ENCODE measurements around the gene PARD6G.
"Not testable (repeated sequence)": the region's sequence is repeated elsewhere in the genome, so short reads cannot be mapped to it uniquely, and the experiment has no call there.

PARD6G gene

DNA sequence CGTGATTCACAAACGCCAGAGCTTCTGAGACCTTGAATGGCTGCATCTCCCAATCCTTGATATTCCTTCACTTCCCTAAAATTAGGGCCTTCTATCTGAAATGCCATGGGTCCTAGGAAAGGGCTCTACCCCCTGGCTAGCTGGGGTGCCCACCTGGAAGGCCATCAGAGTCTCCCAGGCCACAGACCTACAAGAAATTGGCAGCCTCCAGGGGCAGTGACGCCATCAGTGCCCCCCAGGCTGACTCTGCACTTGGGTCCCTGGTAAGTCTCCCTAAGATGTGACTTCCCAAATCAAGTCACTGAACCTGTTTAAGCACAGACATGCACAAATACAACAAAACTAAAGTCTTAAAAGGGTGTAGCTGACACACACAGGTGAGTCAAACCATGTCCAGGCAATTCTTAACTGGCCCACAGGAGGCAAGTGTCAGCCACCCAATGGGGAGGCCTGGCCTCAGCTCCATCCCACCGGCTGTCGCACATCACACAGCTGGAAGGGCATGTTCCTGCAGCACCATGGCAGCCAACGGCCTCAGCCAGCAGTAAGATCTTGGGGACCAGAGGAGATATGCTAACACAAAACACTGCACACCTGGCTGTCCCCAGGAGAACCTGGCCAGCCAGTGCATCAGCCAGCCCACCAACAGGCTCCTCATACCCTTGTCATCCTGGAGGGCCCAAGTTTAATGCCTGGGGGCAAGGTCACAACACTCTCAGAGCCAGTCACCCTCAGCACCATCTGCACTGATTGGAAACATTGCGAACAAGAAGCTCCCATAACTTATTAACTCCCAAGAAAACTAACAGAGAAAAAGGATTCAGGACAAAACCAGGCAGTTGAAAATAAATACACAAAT, 5.2 kb downstream of the PARD6G start:
- Histone ChIP-seq H3K9ac (ENCODE audit: low read depth in 1 of 2, low read length in 2 of 2) (no peak overlapping the region), H3K9me3 (ENCODE audit: control insufficient read depth in 1 of 2, low read length in 2 of 2) (no peaks in the 10 kb centered on the region), H3K4me1 (ENCODE audit: control insufficient read depth in 1 of 2, insufficient read depth in 2 of 2, low read length in 2 of 2) (no peaks in the 10 kb centered on the region), H3K36me3 (ENCODE audit: control insufficient read depth in 1 of 2, insufficient read depth in 2 of 2, low read length in 2 of 2) (no peaks in the 10 kb centered on the region), H3K4me3 (ENCODE audit: low read depth in 1 of 2, low read length in 2 of 2) (no peak overlapping the region), H3K27me3 (ENCODE audit: control insufficient read depth in 1 of 2, insufficient read depth in 2 of 2, low read length in 2 of 2) (peaks cover 4 to 7% of the 10 kb centered on the region in 2 donors), H3K27ac (ENCODE audit: low read depth, low read length) (no peak overlapping the region)

DNA sequence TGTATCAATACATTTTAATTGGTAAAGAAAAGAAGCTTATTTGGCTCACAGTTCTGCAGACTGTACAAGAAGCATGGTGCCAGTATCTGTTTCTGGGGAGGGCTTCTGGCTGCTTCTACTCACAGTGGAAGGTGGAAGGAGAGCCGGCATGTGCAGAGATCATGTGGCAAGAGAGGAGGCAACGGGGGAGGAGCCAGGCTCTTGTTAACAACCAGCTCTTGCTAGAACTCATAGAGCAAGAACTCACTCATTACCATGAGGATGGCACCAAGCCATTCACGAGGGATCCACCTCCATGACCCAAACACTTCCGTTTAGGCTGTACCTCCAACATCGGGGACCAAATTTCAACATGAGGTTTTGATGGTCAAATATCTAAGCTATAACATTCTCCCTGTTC, 7.5 kb downstream of the PARD6G start:
- no peaks in the 10 kb centered on the region for H3K4me1 ChIP-seq (ENCODE audit: control insufficient read depth in 1 of 2, insufficient read depth in 2 of 2, low read length in 2 of 2)

DNA sequence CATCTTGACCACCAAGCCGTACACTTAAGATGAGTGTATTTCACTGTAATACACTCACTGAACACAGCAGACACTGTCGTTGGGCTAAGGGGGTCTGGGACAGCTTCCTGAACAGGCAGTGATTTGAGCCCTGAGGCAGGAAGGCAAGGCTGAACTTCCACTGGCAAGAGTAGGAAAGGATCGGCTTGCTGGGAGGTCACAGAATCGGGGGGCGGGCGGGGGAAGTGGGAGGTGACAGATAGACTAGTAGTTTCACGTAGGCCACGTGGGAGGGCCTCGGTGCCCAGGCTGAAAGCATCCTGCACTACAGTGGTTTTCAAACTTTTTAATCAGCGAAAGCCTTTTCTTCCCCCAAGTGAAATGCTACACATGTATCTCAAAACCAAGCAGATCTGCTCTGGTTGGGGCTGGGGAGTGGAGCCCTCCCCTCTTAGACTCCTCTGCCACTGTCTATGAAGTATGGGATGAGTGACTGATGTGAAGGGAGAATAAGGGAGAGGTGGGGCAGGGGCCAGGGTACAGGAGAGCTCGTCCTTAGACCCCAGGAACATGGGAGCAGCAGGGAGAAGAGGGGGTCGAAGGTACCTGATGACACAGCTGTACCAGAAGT, 8.6 kb downstream of the PARD6G start:
- no peaks in the 10 kb centered on the region for H3K9me3 ChIP-seq (ENCODE audit: control insufficient read depth in 1 of 2, low read length in 2 of 2)
- no peaks in the 10 kb centered on the region for H3K27me3 ChIP-seq (ENCODE audit: control insufficient read depth in 1 of 2, insufficient read depth in 2 of 2, low read length in 2 of 2)
- H3K36me3 ChIP-seq (ENCODE audit: control insufficient read depth in 1 of 2, insufficient read depth in 2 of 2, low read length in 2 of 2): no peaks in the 10 kb centered on the region
- H3K4me1 ChIP-seq (ENCODE audit: control insufficient read depth in 1 of 2, insufficient read depth in 2 of 2, low read length in 2 of 2): no peaks in the 10 kb centered on the region
- H3K4me3 ChIP-seq (ENCODE audit: low read depth in 1 of 2, low read length in 2 of 2): no peak overlapping the region
- no peak overlapping the region for H3K9ac ChIP-seq (ENCODE audit: low read depth in 1 of 2, low read length in 2 of 2)
- no peak overlapping the region for H3K27ac ChIP-seq (ENCODE audit: low read depth, low read length)

More for the DNA sequence above, 7.5 kb downstream of the PARD6G start:
- Histone ChIP-seq H3K4me3 (ENCODE audit: low read depth in 1 of 2, low read length in 2 of 2) (no peak overlapping the region), H3K27me3 (ENCODE audit: control insufficient read depth in 1 of 2, insufficient read depth in 2 of 2, low read length in 2 of 2) (no peaks in the 10 kb centered on the region), H3K27ac (ENCODE audit: low read depth, low read length) (no peak overlapping the region), H3K9me3 (ENCODE audit: control insufficient read depth in 1 of 2, low read length in 2 of 2) (no peaks in the 10 kb centered on the region), H3K9ac (ENCODE audit: low read depth in 1 of 2, low read length in 2 of 2) (no peak overlapping the region), H3K36me3 (ENCODE audit: control insufficient read depth in 1 of 2, insufficient read depth in 2 of 2, low read length in 2 of 2) (no peaks in the 10 kb centered on the region)

DNA sequence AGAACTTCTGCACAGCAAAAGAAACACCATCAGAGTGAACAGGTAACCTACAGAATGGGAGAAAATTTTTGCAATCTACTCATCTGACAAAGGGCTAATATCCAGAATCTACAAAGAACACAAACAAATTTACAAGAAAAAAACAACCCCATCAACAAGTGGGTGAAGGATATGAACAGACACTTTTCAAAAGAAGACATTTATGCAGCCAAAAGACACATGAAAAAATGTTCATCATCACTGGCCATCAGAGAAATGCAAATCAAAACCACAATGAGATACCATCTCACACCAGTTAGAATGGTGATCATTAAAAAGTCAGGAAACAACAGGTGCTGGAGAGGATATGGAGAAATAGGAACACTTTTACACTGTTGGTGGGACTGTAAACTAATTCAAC, 9.8 kb downstream of the PARD6G start:
- not testable (repeated sequence) for H3K9ac ChIP-seq (ENCODE audit: low read depth in 1 of 2, low read length in 2 of 2); H3K4me3 ChIP-seq (ENCODE audit: low read depth in 1 of 2, low read length in 2 of 2); H3K9me3 ChIP-seq (ENCODE audit: control insufficient read depth in 1 of 2, low read length in 2 of 2); H3K4me1 ChIP-seq (ENCODE audit: control insufficient read depth in 1 of 2, insufficient read depth in 2 of 2, low read length in 2 of 2); H3K27me3 ChIP-seq (ENCODE audit: control insufficient read depth in 1 of 2, insufficient read depth in 2 of 2, low read length in 2 of 2); H3K36me3 ChIP-seq (ENCODE audit: control insufficient read depth in 1 of 2, insufficient read depth in 2 of 2, low read length in 2 of 2); H3K27ac ChIP-seq (ENCODE audit: low read depth, low read length)

DNA sequence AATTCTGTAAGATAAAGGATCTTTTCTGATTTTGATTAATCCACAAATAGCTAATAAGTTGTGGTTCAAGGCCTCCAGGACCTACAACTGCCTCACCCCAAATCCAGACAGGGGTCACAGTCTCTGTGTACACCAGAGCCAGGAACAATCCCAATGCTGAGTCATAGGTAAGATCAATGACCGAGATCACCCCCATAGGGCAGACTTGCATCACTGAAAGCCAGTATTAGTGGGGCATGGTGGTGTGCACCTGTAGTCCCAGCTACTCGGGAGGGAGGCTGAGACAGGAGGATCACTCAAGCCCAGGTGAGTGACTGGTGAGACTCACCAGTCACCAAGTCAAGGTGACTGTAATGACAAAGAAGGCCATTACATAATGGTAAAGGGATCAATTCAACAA, 12.9 kb downstream of the PARD6G start:
- no peak overlapping the region for H3K4me3 ChIP-seq (ENCODE audit: low read depth in 1 of 2, low read length in 2 of 2)
- no peaks in the 10 kb centered on the region for H3K27me3 ChIP-seq (ENCODE audit: control insufficient read depth in 1 of 2, insufficient read depth in 2 of 2, low read length in 2 of 2)
- H3K4me1 ChIP-seq (ENCODE audit: control insufficient read depth in 1 of 2, insufficient read depth in 2 of 2, low read length in 2 of 2): no peaks in the 10 kb centered on the region
- no peaks in the 10 kb centered on the region for H3K36me3 ChIP-seq (ENCODE audit: control insufficient read depth in 1 of 2, insufficient read depth in 2 of 2, low read length in 2 of 2)
- no peaks in the 10 kb centered on the region for H3K9me3 ChIP-seq (ENCODE audit: control insufficient read depth in 1 of 2, low read length in 2 of 2)
- H3K9ac ChIP-seq (ENCODE audit: low read depth in 1 of 2, low read length in 2 of 2): no peak overlapping the region
- H3K27ac ChIP-seq (ENCODE audit: low read depth, low read length): no peak overlapping the region

DNA sequence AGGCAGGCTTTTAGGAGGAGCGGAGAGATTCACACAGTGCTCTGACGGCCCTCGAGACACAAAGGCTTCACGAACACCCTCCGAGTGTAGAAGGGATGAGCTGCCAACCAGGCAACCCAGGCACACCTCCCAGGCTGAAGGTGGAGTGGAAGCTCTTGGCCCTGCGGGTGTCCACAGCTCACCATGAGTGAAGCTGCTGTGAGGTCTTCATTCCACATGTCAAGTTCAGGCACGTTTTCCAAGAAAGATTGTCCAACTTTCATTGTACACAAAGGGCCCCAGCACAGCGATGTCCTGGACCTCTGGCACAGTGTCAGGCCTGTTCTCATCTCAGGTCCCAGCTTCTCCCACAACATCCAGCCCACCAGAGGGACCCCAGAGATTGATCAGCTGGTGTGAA, 13.4 kb downstream of the PARD6G start:
- Histone ChIP-seq H3K27me3 (ENCODE audit: control insufficient read depth in 1 of 2, insufficient read depth in 2 of 2, low read length in 2 of 2) (no peaks in the 10 kb centered on the region), H3K4me1 (ENCODE audit: control insufficient read depth in 1 of 2, insufficient read depth in 2 of 2, low read length in 2 of 2) (no peaks in the 10 kb centered on the region), H3K9me3 (ENCODE audit: control insufficient read depth in 1 of 2, low read length in 2 of 2) (no peaks in the 10 kb centered on the region), H3K36me3 (ENCODE audit: control insufficient read depth in 1 of 2, insufficient read depth in 2 of 2, low read length in 2 of 2) (no peaks in the 10 kb centered on the region), H3K9ac (ENCODE audit: low read depth in 1 of 2, low read length in 2 of 2) (no peak overlapping the region), H3K27ac (ENCODE audit: low read depth, low read length) (no peak overlapping the region), H3K4me3 (ENCODE audit: low read depth in 1 of 2, low read length in 2 of 2) (no peak overlapping the region)

DNA sequence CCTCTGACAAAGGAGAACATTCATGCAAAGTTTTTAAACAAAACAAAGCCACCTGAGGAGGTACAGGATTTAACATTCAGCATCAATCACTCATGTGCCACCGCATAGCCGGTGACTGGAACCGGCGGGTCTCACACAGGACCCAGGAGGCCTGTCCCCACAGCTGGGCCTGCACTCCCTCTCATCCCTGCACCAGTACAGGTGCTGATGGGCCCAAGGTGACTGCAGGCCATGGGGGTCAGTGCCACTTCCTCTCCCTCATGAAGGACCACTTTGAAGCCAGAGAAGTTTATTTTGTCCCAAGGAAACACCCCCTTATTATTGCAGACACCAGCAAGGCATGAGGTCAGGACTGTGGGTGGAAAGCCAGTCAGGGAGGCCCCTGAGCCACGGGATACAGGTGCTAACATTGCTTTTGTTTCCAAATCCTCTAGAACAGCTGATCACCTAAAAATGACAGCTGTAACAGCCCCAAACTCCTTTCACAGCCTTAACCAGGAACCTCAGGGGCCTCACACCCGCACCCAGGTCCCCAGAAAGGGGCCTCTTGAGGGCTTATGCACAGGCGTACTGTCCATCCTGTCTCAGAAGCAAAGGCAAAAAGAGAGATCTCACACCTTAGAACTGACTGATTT, 14.0 kb downstream of the PARD6G start:
- H3K4me1 ChIP-seq (ENCODE audit: control insufficient read depth in 1 of 2, insufficient read depth in 2 of 2, low read length in 2 of 2): no peaks in the 10 kb centered on the region
- H3K36me3 ChIP-seq (ENCODE audit: control insufficient read depth in 1 of 2, insufficient read depth in 2 of 2, low read length in 2 of 2): no peaks in the 10 kb centered on the region
- no peak overlapping the region for H3K9ac ChIP-seq (ENCODE audit: low read depth in 1 of 2, low read length in 2 of 2)
- no peaks in the 10 kb centered on the region for H3K27me3 ChIP-seq (ENCODE audit: control insufficient read depth in 1 of 2, insufficient read depth in 2 of 2, low read length in 2 of 2)
- H3K27ac ChIP-seq (ENCODE audit: low read depth, low read length): no peak overlapping the region
- no peak overlapping the region for H3K4me3 ChIP-seq (ENCODE audit: low read depth in 1 of 2, low read length in 2 of 2)
- no peaks in the 10 kb centered on the region for H3K9me3 ChIP-seq (ENCODE audit: control insufficient read depth in 1 of 2, low read length in 2 of 2)

DNA sequence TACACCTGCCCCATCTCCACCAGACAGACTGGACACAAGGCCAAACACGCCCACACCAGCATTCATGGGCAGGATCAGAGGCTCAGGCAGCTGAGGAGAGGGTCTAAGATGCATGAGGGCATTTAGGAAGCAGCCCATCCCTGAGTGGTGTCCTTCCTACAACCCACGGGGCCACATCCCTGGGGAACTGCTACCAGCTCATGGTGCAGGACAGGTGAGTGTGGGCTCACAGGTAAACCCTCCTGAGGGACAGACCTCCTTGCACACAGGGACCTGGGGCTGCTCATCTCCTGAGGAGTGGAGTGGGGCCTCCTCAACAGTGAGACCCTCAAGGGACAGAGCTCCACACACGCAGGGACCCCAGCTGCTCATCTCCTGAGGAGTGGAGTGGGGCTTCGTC, 14.6 kb downstream of the PARD6G start:
- Histone ChIP-seq H3K27ac (ENCODE audit: low read depth, low read length) (no peak overlapping the region), H3K27me3 (ENCODE audit: control insufficient read depth in 1 of 2, insufficient read depth in 2 of 2, low read length in 2 of 2) (no peaks in the 10 kb centered on the region)

DNA sequence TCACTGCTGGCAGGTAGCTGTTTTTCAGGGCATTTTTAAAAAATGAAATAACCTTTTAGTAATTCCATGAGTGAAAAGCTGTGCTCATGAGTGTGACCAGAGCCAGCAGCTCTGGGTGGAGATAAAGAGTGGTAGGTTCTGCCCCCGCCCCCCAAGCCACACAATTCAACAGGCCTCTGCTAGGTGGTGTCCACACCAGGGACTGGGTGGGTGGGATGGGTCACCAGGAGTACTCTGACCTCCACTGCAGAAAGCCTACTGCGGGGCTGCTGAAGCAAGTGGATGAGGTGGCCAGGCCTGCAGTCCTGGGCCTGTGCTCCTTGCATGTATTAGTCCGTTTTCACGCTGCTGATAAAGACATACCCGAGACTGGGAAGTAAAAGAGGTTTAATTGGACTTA, 15.3 kb downstream of the PARD6G start:
- Histone ChIP-seq H3K27me3 (ENCODE audit: control insufficient read depth in 1 of 2, insufficient read depth in 2 of 2, low read length in 2 of 2) (no peaks in the 10 kb centered on the region), H3K36me3 (ENCODE audit: control insufficient read depth in 1 of 2, insufficient read depth in 2 of 2, low read length in 2 of 2) (no peaks in the 10 kb centered on the region), H3K27ac (ENCODE audit: low read depth, low read length) (no peak overlapping the region), H3K9me3 (ENCODE audit: control insufficient read depth in 1 of 2, low read length in 2 of 2) (no peaks in the 10 kb centered on the region), H3K9ac (ENCODE audit: low read depth in 1 of 2, low read length in 2 of 2) (no peak overlapping the region), H3K4me3 (ENCODE audit: low read depth in 1 of 2, low read length in 2 of 2) (no peak overlapping the region), H3K4me1 (ENCODE audit: control insufficient read depth in 1 of 2, insufficient read depth in 2 of 2, low read length in 2 of 2) (no peaks in the 10 kb centered on the region)

More for the DNA sequence above, 14.6 kb downstream of the PARD6G start:
- H3K4me3 ChIP-seq (ENCODE audit: low read depth in 1 of 2, low read length in 2 of 2): no peak overlapping the region
- no peaks in the 10 kb centered on the region for H3K9me3 ChIP-seq (ENCODE audit: control insufficient read depth in 1 of 2, low read length in 2 of 2)
- no peak overlapping the region for H3K9ac ChIP-seq (ENCODE audit: low read depth in 1 of 2, low read length in 2 of 2)
- no peaks in the 10 kb centered on the region for H3K36me3 ChIP-seq (ENCODE audit: control insufficient read depth in 1 of 2, insufficient read depth in 2 of 2, low read length in 2 of 2)
- no peaks in the 10 kb centered on the region for H3K4me1 ChIP-seq (ENCODE audit: control insufficient read depth in 1 of 2, insufficient read depth in 2 of 2, low read length in 2 of 2)

DNA sequence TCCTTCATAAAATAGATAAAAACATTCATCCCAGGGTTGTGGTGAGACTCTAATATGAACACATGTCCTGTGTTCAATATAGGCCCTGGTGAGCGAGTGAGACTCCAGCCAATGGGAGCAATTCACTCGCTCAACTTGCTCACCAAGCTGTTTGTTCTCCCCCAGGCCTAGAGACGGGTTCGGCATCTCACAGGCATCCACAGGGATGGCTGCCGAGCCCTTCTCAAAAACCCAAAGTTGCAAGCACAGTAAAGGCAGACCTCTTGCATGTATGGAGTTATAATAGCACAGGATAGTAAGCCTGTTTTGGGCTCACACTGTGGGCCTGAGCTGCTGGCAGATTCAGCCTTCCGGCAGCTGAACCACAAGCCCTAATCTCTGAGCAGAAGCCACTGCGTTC, 15.7 kb downstream of the PARD6G start:
- no peaks in the 10 kb centered on the region for H3K36me3 ChIP-seq (ENCODE audit: control insufficient read depth in 1 of 2, insufficient read depth in 2 of 2, low read length in 2 of 2)
- no peaks in the 10 kb centered on the region for H3K4me1 ChIP-seq (ENCODE audit: control insufficient read depth in 1 of 2, insufficient read depth in 2 of 2, low read length in 2 of 2)
- no peak overlapping the region for H3K9ac ChIP-seq (ENCODE audit: low read depth in 1 of 2, low read length in 2 of 2)
- no peak overlapping the region for H3K4me3 ChIP-seq (ENCODE audit: low read depth in 1 of 2, low read length in 2 of 2)
- H3K27ac ChIP-seq (ENCODE audit: low read depth, low read length): no peak overlapping the region
- H3K27me3 ChIP-seq (ENCODE audit: control insufficient read depth in 1 of 2, insufficient read depth in 2 of 2, low read length in 2 of 2): no peaks in the 10 kb centered on the region
- H3K9me3 ChIP-seq (ENCODE audit: control insufficient read depth in 1 of 2, low read length in 2 of 2): no peaks in the 10 kb centered on the region
